ENCODE results near the gene OR10V1.

Gene OR10V1

GRCh38 chr11:59667812-59668187 lies 45.8 kb downstream of the OR10V1 start:
- no peak for DNase-seq

GRCh38 chr11:59666969-59667368 lies 46.7 kb downstream of the OR10V1 start:
- peak; percentile 5 for DNase-seq

Data from fibroblast of skin of right biceps (primary cell).